Fibroblast of lung (primary cell): Measurements from ENCODE around the gene FBLN2. TPM values are rescaled to one million over a fixed set of nuclear protein-coding genes. Genes with fewer than 3 reads are reported as not detected.
A peak's percentile ranks its signal among the peaks of the same experiment; 100 is the strongest.
"Not testable (repeated sequence)": the region's sequence is repeated elsewhere in the genome, so short reads cannot be mapped to it uniquely, and the experiment has no call there.

Experiments used
- DNase-seq, 2 donors: peaks; one replicate each; pipeline versions ENCODE4 v3.0.0 to v3.0.0-alpha.2; 2010; ENCODE audit warnings: low read depth in 2 of 2
- H2AFZ ChIP-seq: 2 replicates; pipeline ENCODE4 v1.5.1; 2012; ENCODE audit warnings: low read length, control low read depth, inconsistent platforms
- H3K27ac ChIP-seq: 2 replicates; pipeline ENCODE4 v1.5.1; 2011; ENCODE audit warnings: low read length, control low read depth; ENCODE audit not compliant: insufficient read depth
- H3K27me3 ChIP-seq: 2 replicates; pipeline ENCODE4 v1.5.1; 2011; ENCODE audit warnings: mild to moderate bottlenecking, low read length; ENCODE audit not compliant: control insufficient read depth, insufficient read depth
- H3K36me3 ChIP-seq: 2 replicates; pipeline ENCODE4 v1.5.1; 2011; ENCODE audit warnings: low read length; ENCODE audit not compliant: control insufficient read depth, insufficient read depth
- H3K4me1 ChIP-seq: 2 replicates; pipeline ENCODE4 v1.5.1; 2011; ENCODE audit warnings: low read length; ENCODE audit not compliant: control insufficient read depth, insufficient read depth; ENCODE audit errors: extremely low read depth
- H3K4me2 ChIP-seq: 2 replicates; pipeline ENCODE4 v1.5.1; 2011; ENCODE audit warnings: low read length, control low read depth; ENCODE audit not compliant: insufficient read depth; ENCODE audit errors: extremely low read depth
- H3K4me3 ChIP-seq, 4 experiments: fragments of 200-600 bp in 1 of 4; sonication (generic) in 1 of 4; replicated peaks in 1 of 4; 2 replicates each; pipeline ENCODE4 v1.5.1; 2011 to 2016; ENCODE audit warnings: low read length in 4 of 4, low read depth in 3 of 4, mild to moderate bottlenecking in 3 of 4, control low read depth in 2 of 4, inconsistent platforms in 1 of 4, mixed read lengths in 1 of 4; ENCODE audit not compliant: insufficient read depth in 1 of 4; ENCODE audit errors: control extremely low read depth in 1 of 4
- H3K79me2 ChIP-seq: 2 replicates; pipeline ENCODE4 v1.5.1; 2012; ENCODE audit warnings: mild to moderate bottlenecking, low read length, inconsistent platforms; ENCODE audit not compliant: control insufficient read depth, insufficient read depth
- H3K9ac ChIP-seq: 2 replicates; pipeline ENCODE4 v1.5.1; 2011; ENCODE audit warnings: mild to moderate bottlenecking, low read length, control low read depth; ENCODE audit not compliant: insufficient read depth
- H3K9me3 ChIP-seq: 2 replicates; pipeline ENCODE4 v1.5.1; 2012; ENCODE audit warnings: low read depth, low read length; ENCODE audit not compliant: control insufficient read depth, insufficient read depth
- H4K20me1 ChIP-seq: 2 replicates; pipeline ENCODE4 v1.5.1; 2011; ENCODE audit warnings: low read length; ENCODE audit not compliant: control insufficient read depth, insufficient read depth; ENCODE audit errors: extremely low read depth
- EZH2 ChIP-seq: IDR thresholded peaks from 2 replicates; pipeline ENCODE4 v1.5.1; 2012; ENCODE audit warnings: low read length, control low read depth, mild to moderate bottlenecking; ENCODE audit errors: missing control alignments
- polyA plus RNA-seq, 2 donors: library from polyadenylated mRNA; depleted of rRNA in 1 of 2; stranded (reverse) in 1 of 2; unstranded in 1 of 2; fragments of >200 nt; gene quantifications; 2 replicates each; pipeline ENCODE4 v1.2.1, GENCODE V29; 2011 to 2012; ENCODE audit warnings: missing spikeins in 1 of 2
- total RNA-seq: library from RNA; depleted of rRNA; stranded (reverse); fragments of >200 nt; gene quantifications from 2 replicates; pipeline ENCODE4 v1.2.1, GENCODE V29; 2014
- TF ChIP-seq, protein P1 (sequence below), 2 donors: IDR thresholded peaks in 1 of 2; conservative IDR thresholded peaks in 1 of 2; 1 replicate in 1 of 2; 2 replicates in 1 of 2; pipeline ENCODE4 v1.5.1; 2011 to 2012; ENCODE audit warnings: low read length in 2 of 2, control low read depth in 1 of 2, inconsistent platforms in 1 of 2, low read depth in 1 of 2, mild to moderate bottlenecking in 1 of 2

FBLN2 gene
- total and polyA plus RNA-seq, 2 donors (not counting 1 experiment from before 2014, with no cell fraction given) = 25.4 to 138 TPM

DNA sequence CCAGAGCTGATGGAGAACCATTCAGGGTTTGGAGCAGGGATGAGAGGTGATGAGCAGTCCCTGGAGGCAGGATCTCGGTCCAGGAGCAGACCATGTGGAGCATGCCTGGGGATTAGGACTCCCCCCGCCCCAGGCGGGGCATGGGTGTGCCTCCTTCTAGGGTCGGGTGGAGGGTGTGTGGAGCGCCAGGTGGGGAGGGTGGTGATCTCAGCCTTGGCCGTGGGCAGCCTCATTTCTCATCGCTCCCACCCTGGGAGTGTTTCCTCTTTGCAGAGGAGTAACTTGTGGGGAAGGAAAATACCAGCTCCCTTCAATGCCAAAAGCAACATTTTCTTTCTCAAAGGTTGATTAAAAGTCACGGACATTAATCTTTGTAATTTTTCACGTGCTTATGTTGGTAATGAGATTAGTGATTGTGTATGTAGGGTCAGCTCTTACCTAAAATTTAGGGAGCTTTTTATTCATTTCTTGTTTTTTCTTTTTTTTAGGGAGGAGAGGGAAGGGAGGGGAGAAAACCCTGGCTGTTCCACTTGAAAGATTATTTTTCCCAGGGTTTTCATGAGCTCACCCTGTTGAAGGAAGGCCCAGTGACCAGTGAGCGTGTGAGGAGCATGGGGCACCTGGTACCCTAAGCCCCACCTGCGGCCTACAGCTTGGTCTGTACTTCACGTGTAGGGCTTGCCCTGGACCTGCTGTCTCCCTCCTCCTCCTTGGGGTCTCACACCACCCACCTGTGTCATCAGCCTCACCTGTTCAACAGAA, 11.0 kb downstream of the FBLN2 start:
- H3K4me1 ChIP-seq = no peaks in the 10 kb centered on the region

DNA sequence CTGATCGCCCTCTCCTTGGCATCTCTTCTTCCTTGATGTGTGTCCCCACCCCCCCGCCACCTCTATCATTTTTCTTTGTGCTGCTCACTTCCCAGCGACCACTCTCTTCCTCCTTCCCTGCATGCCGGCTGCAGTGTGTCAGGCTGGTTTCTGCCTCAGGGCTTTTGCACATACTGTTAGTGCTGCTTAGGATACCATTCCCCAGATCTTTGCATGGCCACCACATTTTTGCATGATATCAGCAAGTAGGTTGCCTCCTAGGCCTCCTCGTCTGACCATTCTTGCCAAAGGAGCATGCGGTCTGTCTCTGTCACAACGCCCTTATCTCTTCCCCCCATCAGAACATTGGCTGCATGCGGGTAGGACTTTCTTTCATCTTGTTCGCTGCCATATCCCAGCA, 12.5 kb downstream of the FBLN2 start:
- DNase-seq = no peak
- Histone ChIP-seq H3K4me3 (no peak overlapping the region), H3K4me2 (no peak overlapping the region), H3K9ac (no peak overlapping the region), H2AFZ (no peak overlapping the region), H3K4me1 (no peaks in the 10 kb centered on the region), H3K27me3 (no peaks in the 10 kb centered on the region), H3K9me3 (no peaks in the 10 kb centered on the region), H3K36me3 (no peaks in the 10 kb centered on the region), H3K27ac (no peak overlapping the region), H3K79me2 (no peaks in the 10 kb centered on the region), H4K20me1 (no peaks in the 10 kb centered on the region)
- TF ChIP-seq, protein P1, sequence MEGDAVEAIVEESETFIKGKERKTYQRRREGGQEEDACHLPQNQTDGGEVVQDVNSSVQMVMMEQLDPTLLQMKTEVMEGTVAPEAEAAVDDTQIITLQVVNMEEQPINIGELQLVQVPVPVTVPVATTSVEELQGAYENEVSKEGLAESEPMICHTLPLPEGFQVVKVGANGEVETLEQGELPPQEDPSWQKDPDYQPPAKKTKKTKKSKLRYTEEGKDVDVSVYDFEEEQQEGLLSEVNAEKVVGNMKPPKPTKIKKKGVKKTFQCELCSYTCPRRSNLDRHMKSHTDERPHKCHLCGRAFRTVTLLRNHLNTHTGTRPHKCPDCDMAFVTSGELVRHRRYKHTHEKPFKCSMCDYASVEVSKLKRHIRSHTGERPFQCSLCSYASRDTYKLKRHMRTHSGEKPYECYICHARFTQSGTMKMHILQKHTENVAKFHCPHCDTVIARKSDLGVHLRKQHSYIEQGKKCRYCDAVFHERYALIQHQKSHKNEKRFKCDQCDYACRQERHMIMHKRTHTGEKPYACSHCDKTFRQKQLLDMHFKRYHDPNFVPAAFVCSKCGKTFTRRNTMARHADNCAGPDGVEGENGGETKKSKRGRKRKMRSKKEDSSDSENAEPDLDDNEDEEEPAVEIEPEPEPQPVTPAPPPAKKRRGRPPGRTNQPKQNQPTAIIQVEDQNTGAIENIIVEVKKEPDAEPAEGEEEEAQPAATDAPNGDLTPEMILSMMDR (conservative IDR thresholded peaks at IDR 0.05 in 1 of 2, IDR thresholded peaks at IDR 0.05 in 1 of 2; ENCODE audit: low read depth in 1 of 2, low read length in 2 of 2) = no peak
- no peak for TF ChIP-seq EZH2

More for the DNA sequence above, 11.0 kb downstream of the FBLN2 start:
- no peak overlapping the region for H3K27ac ChIP-seq
- H4K20me1 ChIP-seq = no peaks in the 10 kb centered on the region
- H3K9ac ChIP-seq = no peak overlapping the region
- no peak overlapping the region for H2AFZ ChIP-seq
- no peaks in the 10 kb centered on the region for H3K9me3 ChIP-seq
- H3K79me2 ChIP-seq = no peaks in the 10 kb centered on the region
- no peak overlapping the region for H3K4me3 ChIP-seq
- no peaks in the 10 kb centered on the region for H3K36me3 ChIP-seq
- TF ChIP-seq, protein P1 (conservative IDR thresholded peaks at IDR 0.05 in 1 of 2, IDR thresholded peaks at IDR 0.05 in 1 of 2; ENCODE audit: low read depth in 1 of 2, low read length in 2 of 2) = no peak
- no peak for TF ChIP-seq EZH2
- peak in 1 of 2 donors; percentile 51 for DNase-seq
- no peak overlapping the region for H3K4me2 ChIP-seq
- H3K27me3 ChIP-seq = no peaks in the 10 kb centered on the region

DNA sequence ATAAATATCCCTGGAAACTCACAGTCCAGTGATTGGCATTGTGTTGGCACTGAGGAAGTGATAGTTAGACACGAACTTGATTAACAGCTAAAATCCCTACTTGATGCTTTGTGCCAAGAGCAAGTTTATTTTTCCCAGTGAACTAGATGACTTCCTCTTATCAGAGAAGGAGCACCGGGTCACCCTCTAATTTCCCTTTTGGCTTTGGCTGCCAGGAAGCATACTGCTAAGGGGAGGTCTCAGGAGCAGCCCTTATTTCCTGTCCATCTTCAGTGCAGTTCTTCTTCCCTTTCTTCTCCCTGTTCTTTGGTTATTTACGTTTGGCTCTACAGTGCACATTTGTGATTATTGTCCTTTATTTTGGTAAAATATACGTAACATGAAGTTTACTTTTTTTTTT, 13.0 kb downstream of the FBLN2 start:
- no peaks in the 10 kb centered on the region for H3K27me3 ChIP-seq
- H3K9ac ChIP-seq = no peak overlapping the region
- H3K4me1 ChIP-seq = no peaks in the 10 kb centered on the region
- no peaks in the 10 kb centered on the region for H3K79me2 ChIP-seq
- H3K4me2 ChIP-seq = no peak overlapping the region
- H3K36me3 ChIP-seq = no peaks in the 10 kb centered on the region
- TF ChIP-seq, protein P1 (conservative IDR thresholded peaks at IDR 0.05 in 1 of 2, IDR thresholded peaks at IDR 0.05 in 1 of 2; ENCODE audit: low read depth in 1 of 2, low read length in 2 of 2) = no peak
- no peak for TF ChIP-seq EZH2
- no peaks in the 10 kb centered on the region for H3K9me3 ChIP-seq
- DNase-seq = no peak
- no peak overlapping the region for H3K27ac ChIP-seq
- H4K20me1 ChIP-seq = no peaks in the 10 kb centered on the region
- no peak overlapping the region for H2AFZ ChIP-seq
- H3K4me3 ChIP-seq = no peak overlapping the region

DNA sequence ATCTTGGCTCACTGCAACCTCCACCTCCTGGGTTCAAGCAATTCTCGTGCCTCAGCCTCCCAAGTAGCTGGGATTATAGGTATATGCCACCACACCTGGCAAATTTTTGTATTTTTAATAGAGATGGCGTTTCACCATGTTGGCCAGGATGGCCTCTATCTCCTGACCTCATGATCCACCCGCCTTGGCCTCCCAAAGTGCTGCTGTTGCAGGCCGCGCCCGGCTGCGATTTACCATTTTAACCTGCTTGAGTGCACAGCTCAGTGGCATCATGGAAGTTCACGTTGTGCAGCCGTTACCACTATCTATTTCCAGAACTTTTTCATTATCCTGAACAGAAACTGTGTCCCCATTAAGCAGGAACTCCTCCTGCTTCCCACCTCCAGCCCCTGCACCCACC, 13.5 kb downstream of the FBLN2 start:
- not testable (repeated sequence) for H3K4me2 ChIP-seq, H3K4me3 ChIP-seq, H3K4me1 ChIP-seq, H2AFZ ChIP-seq, H3K27me3 ChIP-seq, H3K36me3 ChIP-seq, H3K27ac ChIP-seq, H3K9ac ChIP-seq, H4K20me1 ChIP-seq, H3K79me2 ChIP-seq, H3K9me3 ChIP-seq, DNase-seq
